SJCRH30 (cell line): ENCODE data around the gene PCBD1. TPM values are rescaled to one million over a fixed set of nuclear protein-coding genes. Genes with fewer than 3 reads are reported as not detected.

ENCODE experiments used
- DNase-seq, 2 experiments: peaks; one replicate each; pipeline ENCODE4 v3.0.0-alpha.2; 2015 to 2020
- H3K27ac ChIP-seq: fragments of 250-450 bp; sonication (Bioruptor Pico); 2 replicates; pipeline ENCODE4 v1.5.1; 2020; ENCODE audit warnings: mild to moderate bottlenecking, moderate library complexity
- H3K27me3 ChIP-seq: fragments of 250-450 bp; sonication (Bioruptor Pico); 2 replicates; pipeline ENCODE4 v1.5.1; 2020; ENCODE audit warnings: mild to moderate bottlenecking, moderate library complexity
- H3K36me3 ChIP-seq: fragments of 250-450 bp; sonication (Bioruptor Pico); 2 replicates; pipeline ENCODE4 v1.5.1; 2020; ENCODE audit warnings: mild to moderate bottlenecking, moderate library complexity
- H3K4me1 ChIP-seq: fragments of 250-450 bp; sonication (Bioruptor Pico); 2 replicates; pipeline ENCODE4 v1.5.1; 2020; ENCODE audit warnings: mild to moderate bottlenecking, moderate library complexity
- H3K4me3 ChIP-seq: fragments of 250-450 bp; sonication (Bioruptor Pico); 2 replicates; pipeline ENCODE4 v1.5.1; 2020; ENCODE audit warnings: mild to moderate bottlenecking, moderate library complexity
- H3K9me3 ChIP-seq: fragments of 250-450 bp; sonication (Bioruptor Pico); replicated peaks from 2 replicates; pipeline ENCODE4 v1.5.1; 2020; ENCODE audit warnings: mild to moderate bottlenecking, moderate library complexity
- total RNA-seq: library from RNA; depleted of rRNA; stranded (reverse); fragments of >200 nt; shearing (Covaris generic); gene quantifications from 2 replicates; pipeline ENCODE4 v1.2.3, GENCODE V29; 2014

Gene PCBD1
- total RNA-seq, 1 experiment from 2014 or later = 25.5 TPM

GRCh38 chr10:70899096-70899495, 10.7 kb upstream of the PCBD1 start:
- Histone ChIP-seq H3K27me3 (no peaks in the 10 kb centered on the region), H3K27ac (no peak overlapping the region), H3K4me3 (no peak overlapping the region), H3K36me3 (no peaks in the 10 kb centered on the region), H3K9me3 (no peaks in the 10 kb centered on the region), H3K4me1 (no peaks in the 10 kb centered on the region)
- DNase-seq = no peak

DNA sequence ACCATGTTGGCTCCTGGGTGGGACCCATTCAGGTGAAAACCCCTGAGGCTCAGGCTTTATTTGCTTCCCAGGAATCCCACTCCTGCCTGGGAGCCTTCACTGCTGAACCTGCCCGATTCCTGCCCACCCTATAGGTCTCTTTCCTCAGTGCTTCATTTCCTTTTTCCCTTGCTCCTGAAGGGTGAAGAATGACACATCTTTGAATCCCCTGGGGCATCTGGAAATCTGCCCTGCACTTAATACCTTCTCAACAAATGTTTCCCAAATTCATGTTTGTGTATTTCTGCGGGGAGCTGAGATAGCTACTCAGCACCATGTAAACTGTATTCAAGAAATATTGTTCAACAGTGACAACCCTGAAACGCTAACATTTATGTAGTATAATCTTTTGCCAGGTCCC, 10.3 kb upstream of the PCBD1 start:
- Histone ChIP-seq H3K4me1 (no peaks in the 10 kb centered on the region), H3K27me3 (no peaks in the 10 kb centered on the region), H3K27ac (no peak overlapping the region), H3K36me3 (no peaks in the 10 kb centered on the region), H3K4me3 (no peak overlapping the region), H3K9me3 (no peaks in the 10 kb centered on the region)
- DNase-seq = no peak

DNA sequence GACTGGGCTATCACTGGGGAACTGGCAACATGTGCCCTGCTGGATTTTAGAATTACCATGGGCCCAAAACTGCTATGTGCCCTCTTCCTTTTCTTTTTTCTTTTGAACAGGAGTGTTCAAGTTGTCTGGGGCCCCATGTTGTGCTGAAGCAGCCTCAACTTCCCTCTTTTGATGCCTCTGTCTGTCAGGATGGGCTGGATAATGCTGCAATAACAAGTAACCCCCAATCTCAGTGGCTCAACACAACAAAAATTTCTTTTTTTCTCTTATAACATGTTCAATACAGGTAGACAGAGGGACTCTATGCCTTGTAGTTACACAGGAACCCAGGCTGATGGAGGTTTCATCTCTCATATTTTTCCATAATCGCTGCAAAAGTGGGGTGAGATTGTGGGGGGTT, 8.2 kb upstream of the PCBD1 start:
- H3K9me3 ChIP-seq = no peaks in the 10 kb centered on the region
- H3K27ac ChIP-seq = no peak overlapping the region
- no peaks in the 10 kb centered on the region for H3K36me3 ChIP-seq
- H3K27me3 ChIP-seq = no peaks in the 10 kb centered on the region
- DNase-seq = no peak
- H3K4me1 ChIP-seq = peaks cover 5% of the 10 kb centered on the region
- H3K4me3 ChIP-seq = no peak overlapping the region

DNA sequence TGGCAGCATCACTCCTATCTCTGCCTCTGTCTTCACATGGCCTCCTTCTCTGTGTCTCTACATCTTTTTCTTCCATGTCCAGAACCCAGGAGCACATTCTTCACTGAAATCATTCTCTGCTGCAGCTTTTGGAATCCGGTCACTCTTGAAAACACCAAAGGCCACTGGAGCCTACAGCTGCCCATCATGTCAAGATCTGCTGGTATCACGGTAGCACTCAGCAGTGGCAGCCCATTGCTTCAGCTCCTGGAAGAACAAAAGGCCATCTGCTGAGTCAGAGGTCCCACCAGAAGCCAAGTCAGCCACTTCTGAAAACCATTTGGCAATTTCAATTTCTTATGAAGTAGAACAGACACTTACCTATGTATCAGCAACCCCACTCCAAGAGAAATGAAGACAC, 6.1 kb upstream of the PCBD1 start:
- no peak for DNase-seq
- Histone ChIP-seq H3K9me3 (no peaks in the 10 kb centered on the region), H3K4me1 (peaks cover 17% of the 10 kb centered on the region), H3K27ac (no peak overlapping the region), H3K4me3 (no peak overlapping the region), H3K36me3 (no peaks in the 10 kb centered on the region), H3K27me3 (no peaks in the 10 kb centered on the region)

GRCh38 chr10:70893227-70894006, 5.1 kb upstream of the PCBD1 start:
- Histone ChIP-seq H3K4me3 (no peak overlapping the region), H3K27me3 (no peaks in the 10 kb centered on the region), H3K36me3 (no peaks in the 10 kb centered on the region), H3K27ac (no peak overlapping the region), H3K9me3 (no peaks in the 10 kb centered on the region), H3K4me1 (peaks cover 19% of the 10 kb centered on the region)
- no peak for DNase-seq

DNA sequence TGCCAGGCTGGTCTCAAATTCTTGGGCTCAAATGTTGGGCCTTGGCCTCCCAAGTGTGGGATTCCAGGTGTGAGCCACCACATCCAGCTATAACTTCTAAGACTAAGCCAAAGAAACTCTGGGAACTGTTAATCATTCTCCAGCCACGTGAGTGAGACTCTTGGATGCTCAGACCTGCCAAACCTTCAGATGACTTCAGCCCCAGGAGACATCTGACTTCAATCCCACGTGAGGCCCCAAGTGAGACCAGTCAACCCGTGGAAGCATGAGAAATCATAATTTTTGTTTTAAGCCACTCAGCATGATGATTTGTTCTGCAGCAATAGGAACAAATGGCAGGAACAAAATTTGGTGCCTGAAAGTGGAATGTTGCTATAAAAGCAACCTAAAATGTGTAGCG, 4.3 kb upstream of the PCBD1 start:
- Histone ChIP-seq H3K27me3 (no peaks in the 10 kb centered on the region), H3K4me1 (peaks cover 19% of the 10 kb centered on the region), H3K27ac (no peak overlapping the region), H3K36me3 (no peaks in the 10 kb centered on the region), H3K9me3 (no peaks in the 10 kb centered on the region), H3K4me3 (no peak overlapping the region)
- DNase-seq = no peak

- no peaks in the 10 kb centered on the region for H3K36me3 ChIP-seq
- no peaks in the 10 kb centered on the region for H3K9me3 ChIP-seq
- H3K27me3 ChIP-seq = no peaks in the 10 kb centered on the region
- H3K4me3 ChIP-seq = no peak overlapping the region
- H3K4me1 ChIP-seq = peaks cover 19% of the 10 kb centered on the region
- peak in 1 of 2 experiments; percentile 13 for DNase-seq
- H3K27ac ChIP-seq = peak overlapping the region; percentile 40
Observed at GRCh38 chr10:70891627-70892026, 3.3 kb upstream of the PCBD1 start.

GRCh38 chr10:70890917-70891431, 2.6 kb upstream of the PCBD1 start:
- Histone ChIP-seq H3K27me3 (no peaks in the 10 kb centered on the region), H3K9me3 (no peaks in the 10 kb centered on the region), H3K4me1 (peaks cover 19% of the 10 kb centered on the region), H3K27ac (peak overlapping the region; percentile 40), H3K36me3 (no peaks in the 10 kb centered on the region), H3K4me3 (no peak overlapping the region)
- peak; percentile 54 to 67 for DNase-seq

- Histone ChIP-seq H3K27me3 (no peaks in the 10 kb centered on the region), H3K4me1 (peaks cover 19% of the 10 kb centered on the region), H3K4me3 (no peak overlapping the region), H3K27ac (no peak overlapping the region), H3K9me3 (no peaks in the 10 kb centered on the region), H3K36me3 (no peaks in the 10 kb centered on the region)
- no peak for DNase-seq
Observed at GRCh38 chr10:70889291-70889690, 926 bp upstream of the PCBD1 start.

DNA sequence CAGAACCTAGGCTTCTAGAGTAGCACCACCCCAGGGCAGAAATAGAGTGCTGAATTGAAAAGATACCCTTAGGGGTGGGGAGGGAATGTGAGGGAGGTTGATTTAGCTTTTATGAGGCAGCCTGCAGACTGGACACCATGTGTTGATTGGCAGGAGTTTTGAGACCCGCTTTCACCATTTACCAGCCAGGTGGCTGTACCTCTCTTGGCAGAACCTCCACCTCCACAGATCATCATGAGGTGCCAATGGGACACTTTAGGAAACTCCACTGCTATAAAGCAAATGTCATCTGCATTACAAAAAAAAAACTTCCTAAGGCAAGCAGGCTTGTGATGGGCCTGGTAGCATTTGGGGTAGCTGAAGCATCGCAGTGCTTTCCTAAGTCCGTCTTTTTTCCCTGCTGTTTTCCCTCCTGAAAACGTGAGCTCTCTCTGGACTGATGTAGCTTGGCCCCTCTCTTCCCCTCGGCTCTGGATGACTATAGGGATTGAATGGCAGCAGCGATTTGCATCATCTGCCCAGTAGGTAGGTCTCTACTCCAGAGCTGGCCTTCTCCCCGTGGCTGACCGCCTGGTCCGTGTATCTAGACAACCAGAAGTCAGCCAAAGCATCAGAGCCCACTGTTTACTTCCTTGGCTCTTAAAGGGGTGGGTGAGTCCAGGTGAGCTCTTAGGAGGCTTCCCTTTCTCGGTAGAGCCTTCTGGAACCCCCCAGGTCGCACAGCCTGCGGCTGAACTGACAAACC, 1.3 kb downstream of the PCBD1 start:
- H3K4me3 ChIP-seq = no peak overlapping the region

DNA sequence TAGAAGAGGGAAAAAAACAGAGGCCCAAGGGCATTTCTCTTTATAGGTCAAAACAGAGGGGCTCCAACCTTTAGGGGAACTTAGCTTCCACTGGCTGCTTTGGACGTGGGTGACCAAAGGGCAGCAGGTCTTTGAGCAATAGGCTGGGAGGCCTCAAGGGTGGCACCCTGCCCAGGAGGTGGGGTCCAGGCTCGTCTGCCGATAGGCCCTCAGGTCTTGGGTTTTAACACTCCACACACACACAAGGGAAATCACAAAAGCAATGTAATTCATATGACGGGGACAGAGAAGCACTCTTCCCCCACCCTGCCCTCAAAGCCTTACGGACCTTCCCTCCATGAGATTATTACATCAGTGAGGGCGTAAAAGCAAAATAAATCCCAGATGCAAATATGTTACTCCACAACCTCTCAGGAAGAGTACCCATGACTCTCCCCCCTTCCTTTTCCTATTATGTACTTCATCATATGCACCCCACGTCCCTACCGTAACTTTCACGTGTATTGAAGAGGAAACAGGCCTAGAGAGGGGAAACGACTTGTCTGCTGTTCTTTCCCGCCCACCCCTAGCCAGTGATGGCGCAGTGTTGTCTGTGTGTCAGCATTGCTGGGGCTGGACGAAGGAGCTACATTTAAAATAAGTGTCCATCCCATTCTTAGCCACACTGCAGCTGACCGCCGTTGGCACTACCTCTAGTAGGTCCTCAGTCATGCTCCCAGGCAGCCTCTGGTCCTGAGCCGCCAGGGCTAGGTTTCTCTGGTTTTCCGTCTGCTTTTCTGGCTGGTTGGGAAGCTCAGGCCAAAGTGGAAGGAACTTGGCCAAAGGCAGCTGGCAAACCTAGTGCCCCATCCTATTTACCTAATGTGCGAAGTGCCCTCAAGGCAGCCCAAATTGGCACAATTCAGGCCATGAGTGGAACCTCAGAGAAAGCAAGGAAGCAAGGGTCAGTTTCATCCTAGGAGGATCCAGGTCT, 2.1 kb downstream of the PCBD1 start:
- Histone ChIP-seq H3K27me3 (no peaks in the 10 kb centered on the region), H3K4me3 (no peak overlapping the region), H3K36me3 (no peaks in the 10 kb centered on the region), H3K27ac (no peak overlapping the region), H3K4me1 (peaks cover 11% of the 10 kb centered on the region), H3K9me3 (no peaks in the 10 kb centered on the region)
- DNase-seq = no peak

More for the DNA sequence above, 1.3 kb downstream of the PCBD1 start:
- H3K27ac ChIP-seq = no peak overlapping the region
- H3K4me1 ChIP-seq = peaks cover 19% of the 10 kb centered on the region
- no peaks in the 10 kb centered on the region for H3K27me3 ChIP-seq
- no peak for DNase-seq
- no peaks in the 10 kb centered on the region for H3K9me3 ChIP-seq
- no peaks in the 10 kb centered on the region for H3K36me3 ChIP-seq

DNA sequence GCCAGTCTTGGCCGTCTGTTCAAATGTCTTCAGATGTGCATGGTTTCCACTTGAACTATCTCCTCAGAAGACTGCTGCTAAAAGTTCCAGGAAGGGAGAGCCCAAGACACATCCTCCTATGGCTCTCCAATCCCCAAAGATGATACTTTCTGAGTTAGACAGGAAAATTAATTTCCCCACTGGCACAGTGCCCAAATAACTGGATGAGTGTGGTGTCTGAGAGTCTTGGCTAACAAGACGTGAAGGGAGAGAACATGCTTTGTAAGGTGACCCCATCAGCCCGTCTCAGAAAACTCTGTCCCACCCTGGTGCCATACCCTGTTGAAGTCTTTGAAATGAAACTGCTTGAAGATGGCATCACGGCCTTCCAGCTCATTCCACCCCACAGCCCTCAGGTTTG, 2.9 kb downstream of the PCBD1 start:
- H3K9me3 ChIP-seq = no peaks in the 10 kb centered on the region
- no peaks in the 10 kb centered on the region for H3K27me3 ChIP-seq
- no peak overlapping the region for H3K27ac ChIP-seq
- DNase-seq = no peak
- H3K4me1 ChIP-seq = peaks cover 3% of the 10 kb centered on the region
- no peak overlapping the region for H3K4me3 ChIP-seq
- no peaks in the 10 kb centered on the region for H3K36me3 ChIP-seq

GRCh38 chr10:70884741-70885140, 3.6 kb downstream of the PCBD1 start:
- H3K27me3 ChIP-seq = no peaks in the 10 kb centered on the region
- no peak for DNase-seq
- H3K4me3 ChIP-seq = no peak overlapping the region
- 0 out of 2 replicates have a peak, but pooled peaks cover 3% of the 10 kb centered on the region for H3K4me1 ChIP-seq
- no peak overlapping the region for H3K27ac ChIP-seq
- H3K9me3 ChIP-seq = no peaks in the 10 kb centered on the region
- no peaks in the 10 kb centered on the region for H3K36me3 ChIP-seq

GRCh38 chr10:70880077-70880534, 8.3 kb downstream of the PCBD1 start:
- peak; percentile 66 to 86 for DNase-seq
- peaks cover 3% of the 10 kb centered on the region for H3K36me3 ChIP-seq
- no peaks in the 10 kb centered on the region for H3K27me3 ChIP-seq
- no peaks in the 10 kb centered on the region for H3K4me1 ChIP-seq
- H3K9me3 ChIP-seq = no peaks in the 10 kb centered on the region
- no peak overlapping the region for H3K4me3 ChIP-seq
- H3K27ac ChIP-seq = no peak overlapping the region
